Large intestine (tissue), 3 donors: Measurements from ENCODE around the gene RFNG. TPM values are rescaled to one million over a fixed set of nuclear protein-coding genes. Genes with fewer than 3 reads are reported as not detected.

Experiments used
- DNase-seq, 2 donors: peaks; one replicate each; pipeline versions ENCODE4 v3.0.0 to v3.0.0-alpha.2; 2013
- H3K27ac ChIP-seq: one replicate; pipeline ENCODE4 v1.5.1; 2013; ENCODE audit warnings: low read length
- H3K27me3 ChIP-seq: 2 replicates; pipeline ENCODE4 v1.6.1; 2013; ENCODE audit warnings: low read length; ENCODE audit not compliant: control insufficient read depth, insufficient read depth
- H3K36me3 ChIP-seq: 2 replicates; pipeline ENCODE4 v1.6.1; 2013; ENCODE audit warnings: low read length; ENCODE audit not compliant: control insufficient read depth, insufficient read depth
- H3K4me1 ChIP-seq: one replicate; pipeline ENCODE4 v1.6.1; 2013; ENCODE audit warnings: low read length; ENCODE audit not compliant: control insufficient read depth, insufficient read depth
- H3K4me3 ChIP-seq: one replicate; pipeline ENCODE4 v1.5.1; 2013; ENCODE audit warnings: low read length
- H3K9me3 ChIP-seq: one replicate; pipeline ENCODE4 v1.6.1; 2013; ENCODE audit warnings: mild to moderate bottlenecking, low read depth, low read length, moderate library complexity; ENCODE audit not compliant: control insufficient read depth
- WGBS: methylation state at CpG from one replicate; pipeline ENCODE4 v1.1.5; 2013; ENCODE audit warnings: low lambda C conversion rate; ENCODE audit not compliant: insufficient coverage; 5-methylcytosine and 5-hydroxymethylcytosine counted together
- polyA plus RNA-seq: library from polyadenylated mRNA; unstranded; fragments of 120-200 nt; gene quantifications from one replicate; pipeline ENCODE4 v1.2.1, GENCODE V29; 2013

Gene RFNG
- polyA plus RNA-seq, 1 donor, result 42.1 TPM

- Histone ChIP-seq H3K9me3 (no peaks in the 10 kb centered on the region), H3K4me1 (no peaks in the 10 kb centered on the region), H3K27me3 (no peaks in the 10 kb centered on the region), H3K4me3 (no peak overlapping the region), H3K36me3 (peaks cover 89% of the 10 kb centered on the region), H3K27ac (no peak overlapping the region)
- no peak for DNase-seq
- no CpG with 5 or more reads among the region's 29 CpGs for WGBS
Measured at GRCh38 chr17:82089723-82090548, 38.3 kb upstream of the RFNG start.

- Histone ChIP-seq H3K9me3 (no peaks in the 10 kb centered on the region), H3K4me3 (no peak overlapping the region), H3K36me3 (peaks cover 94% of the 10 kb centered on the region), H3K27me3 (no peaks in the 10 kb centered on the region), H3K4me1 (no peaks in the 10 kb centered on the region), H3K27ac (no peak overlapping the region)
- no peak for DNase-seq
- WGBS, result no CpG with 5 or more reads among the region's 47 CpGs
Measured at GRCh38 chr17:82088838-82089722, 37.5 kb upstream of the RFNG start.

- WGBS, result no CpG with 5 or more reads among the region's 48 CpGs
- no peak for DNase-seq
- Histone ChIP-seq H3K9me3 (no peaks in the 10 kb centered on the region), H3K36me3 (peaks cover 93% of the 10 kb centered on the region), H3K27me3 (no peaks in the 10 kb centered on the region), H3K4me3 (no peak overlapping the region), H3K27ac (no peak overlapping the region), H3K4me1 (no peaks in the 10 kb centered on the region)
Measured at GRCh38 chr17:82087961-82088837, 36.6 kb upstream of the RFNG start.

GRCh38 chr17:82086941-82087906, 35.6 kb upstream of the RFNG start:
- no peak for DNase-seq
- WGBS, result no CpG with 5 or more reads among the region's 39 CpGs
- H3K27me3 ChIP-seq, result no peaks in the 10 kb centered on the region
- H3K4me1 ChIP-seq, result no peaks in the 10 kb centered on the region
- peaks cover 94% of the 10 kb centered on the region for H3K36me3 ChIP-seq
- H3K27ac ChIP-seq, result no peak overlapping the region
- H3K4me3 ChIP-seq, result no peak overlapping the region
- no peaks in the 10 kb centered on the region for H3K9me3 ChIP-seq

GRCh38 chr17:82085931-82086764, 34.5 kb upstream of the RFNG start:
- H3K36me3 ChIP-seq, result peaks cover 93% of the 10 kb centered on the region
- H3K4me1 ChIP-seq, result no peaks in the 10 kb centered on the region
- H3K27ac ChIP-seq, result no peak overlapping the region
- H3K9me3 ChIP-seq, result no peaks in the 10 kb centered on the region
- WGBS, result no CpG with 5 or more reads among the region's 25 CpGs
- H3K4me3 ChIP-seq, result no peak overlapping the region
- no peak for DNase-seq
- H3K27me3 ChIP-seq, result no peaks in the 10 kb centered on the region

GRCh38 chr17:82085031-82085861, 33.6 kb upstream of the RFNG start:
- peaks cover 93% of the 10 kb centered on the region for H3K36me3 ChIP-seq
- 90% methylated on average over 2 of the region's 49 CpGs for WGBS
- H3K9me3 ChIP-seq, result peaks cover 3% of the 10 kb centered on the region
- no peak overlapping the region for H3K4me3 ChIP-seq
- no peaks in the 10 kb centered on the region for H3K4me1 ChIP-seq
- no peaks in the 10 kb centered on the region for H3K27me3 ChIP-seq
- DNase-seq, result no peak
- H3K27ac ChIP-seq, result no peak overlapping the region

GRCh38 chr17:82084373-82085030, 32.9 kb upstream of the RFNG start:
- no CpG with 5 or more reads among the region's 31 CpGs for WGBS
- no peak overlapping the region for H3K4me3 ChIP-seq
- peaks cover 4% of the 10 kb centered on the region for H3K9me3 ChIP-seq
- no peaks in the 10 kb centered on the region for H3K4me1 ChIP-seq
- DNase-seq, result no peak
- H3K27ac ChIP-seq, result no peak overlapping the region
- peaks cover 92% of the 10 kb centered on the region for H3K36me3 ChIP-seq
- no peaks in the 10 kb centered on the region for H3K27me3 ChIP-seq
